NCI-H446 (cell line): Measurements from ENCODE around the gene BTN1A1.
"Not testable (repeated sequence)": the region's sequence is repeated elsewhere in the genome, so short reads cannot be mapped to it uniquely, and the experiment has no call there.

Source experiments
- DNase-seq, 2 experiments: peaks; one replicate each; lab custom pipeline; 2025; lab: John Stamatoyannopoulos, UW

BTN1A1 gene, protein sequence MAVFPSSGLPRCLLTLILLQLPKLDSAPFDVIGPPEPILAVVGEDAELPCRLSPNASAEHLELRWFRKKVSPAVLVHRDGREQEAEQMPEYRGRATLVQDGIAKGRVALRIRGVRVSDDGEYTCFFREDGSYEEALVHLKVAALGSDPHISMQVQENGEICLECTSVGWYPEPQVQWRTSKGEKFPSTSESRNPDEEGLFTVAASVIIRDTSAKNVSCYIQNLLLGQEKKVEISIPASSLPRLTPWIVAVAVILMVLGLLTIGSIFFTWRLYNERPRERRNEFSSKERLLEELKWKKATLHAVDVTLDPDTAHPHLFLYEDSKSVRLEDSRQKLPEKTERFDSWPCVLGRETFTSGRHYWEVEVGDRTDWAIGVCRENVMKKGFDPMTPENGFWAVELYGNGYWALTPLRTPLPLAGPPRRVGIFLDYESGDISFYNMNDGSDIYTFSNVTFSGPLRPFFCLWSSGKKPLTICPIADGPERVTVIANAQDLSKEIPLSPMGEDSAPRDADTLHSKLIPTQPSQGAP

DNA sequence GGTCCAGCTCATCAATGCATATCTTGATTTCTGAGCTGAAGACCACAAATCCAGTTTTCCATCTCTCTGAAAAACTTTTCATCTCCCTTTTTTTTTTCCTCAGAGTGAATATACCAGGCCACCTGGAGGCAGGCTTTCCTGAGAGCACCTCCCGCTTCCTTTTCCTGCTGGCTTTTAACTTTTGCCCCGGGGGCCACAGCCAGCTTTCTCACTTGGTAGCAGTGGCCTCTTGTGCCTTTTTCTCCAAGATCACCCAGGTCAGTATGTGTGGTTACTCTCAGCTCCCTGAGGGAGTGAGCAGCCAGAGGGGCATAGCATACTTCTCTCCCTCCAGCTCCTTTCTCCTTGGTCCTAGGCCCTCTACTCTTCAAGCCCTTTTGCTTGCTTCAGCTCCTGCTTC is at the start of gene BTN1A1:
BTN1A1 (plus strand) TSS at position 202 of the 400 bp plus-strand sequence. CDS start 984 bp downstream, outside the sequence.
- no peak for DNase-seq

DNA sequence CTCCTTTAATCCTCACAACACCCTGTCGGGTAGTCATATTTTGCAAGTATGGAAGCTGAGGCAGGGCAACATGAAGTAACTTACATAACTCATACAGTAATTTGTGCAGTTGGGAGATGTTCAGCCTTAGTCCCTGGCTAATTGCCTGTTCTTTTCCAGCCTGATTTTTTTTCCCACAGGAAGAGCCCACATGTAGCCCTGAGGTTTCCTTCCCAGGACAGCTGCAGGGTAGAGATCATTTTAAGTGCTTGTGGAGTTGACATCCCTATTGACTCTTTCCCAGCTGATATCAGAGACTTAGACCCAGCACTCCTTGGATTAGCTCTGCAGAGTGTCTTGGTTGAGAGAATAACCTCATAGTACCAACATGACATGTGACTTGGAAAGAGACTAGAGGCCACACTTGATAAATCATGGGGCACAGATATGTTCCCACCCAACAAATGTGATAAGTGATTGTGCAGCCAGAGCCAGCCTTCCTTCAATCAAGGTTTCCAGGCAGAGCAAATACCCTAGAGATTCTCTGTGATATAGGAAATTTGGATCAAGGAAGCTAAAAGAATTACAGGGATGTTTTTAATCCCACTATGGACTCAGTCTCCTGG is 47.4 kb upstream of the BTN1A1 start:
- no peak for DNase-seq

GRCh38 chr6:26454631-26455030 is 45.5 kb upstream of the BTN1A1 start:
- no peak for DNase-seq

DNA sequence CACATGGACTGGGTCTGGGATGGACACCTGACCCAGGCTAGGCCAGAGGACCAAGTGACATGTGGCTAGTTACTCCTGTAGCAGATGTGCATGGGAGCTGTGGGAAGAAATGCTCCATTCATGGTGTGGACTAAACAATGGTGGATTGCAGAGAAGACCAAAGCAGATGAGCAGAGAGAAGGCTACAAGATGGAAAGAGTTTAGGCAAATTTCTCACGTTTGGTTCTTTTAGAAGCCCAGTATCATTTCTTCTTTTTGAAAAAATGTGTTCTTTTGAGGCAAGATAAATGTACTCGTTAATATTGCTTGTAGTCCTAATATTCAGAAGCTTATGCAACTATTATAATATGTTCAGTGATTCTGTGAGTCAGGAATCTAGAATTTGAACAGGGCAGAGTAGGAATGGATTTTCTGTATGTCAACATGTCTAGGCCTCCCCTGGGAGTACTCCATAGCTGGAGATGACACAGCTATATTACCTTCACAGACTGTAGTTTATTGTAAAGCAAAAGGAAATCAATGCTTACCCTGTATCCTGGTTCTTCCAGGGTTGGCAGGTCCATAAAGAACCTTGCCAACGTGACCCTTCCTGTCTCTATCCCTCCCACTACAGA is 44.6 kb upstream of the BTN1A1 start:
- DNase-seq = no peak

DNA sequence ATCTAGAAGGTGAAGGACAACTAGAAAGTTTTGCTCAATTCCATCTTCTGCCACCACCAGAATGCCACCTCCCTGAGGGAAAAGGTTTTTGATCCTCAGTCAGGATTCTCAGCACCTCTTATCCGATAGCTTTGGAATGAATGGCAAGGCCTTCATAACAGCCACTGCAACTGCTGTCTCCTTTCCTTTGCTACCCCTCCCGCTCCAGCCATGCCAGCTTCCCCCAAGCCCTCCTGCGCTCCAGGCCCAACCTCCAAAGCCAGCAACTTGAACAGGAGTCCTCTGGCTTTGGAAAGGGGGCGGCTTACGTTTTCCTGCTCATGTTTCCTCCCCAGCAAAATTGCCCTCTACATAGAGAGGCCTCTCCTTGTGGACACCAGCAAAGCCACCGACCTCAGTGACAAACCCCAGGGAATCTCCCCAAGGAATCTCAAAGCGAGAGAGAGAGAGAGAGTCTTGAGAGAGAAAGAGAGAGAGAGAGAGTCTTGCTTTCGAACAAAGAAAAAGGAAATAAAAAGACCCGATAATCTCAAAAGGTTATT is 42.8 kb upstream of the BTN1A1 start:
- DNase-seq = no peak

DNA sequence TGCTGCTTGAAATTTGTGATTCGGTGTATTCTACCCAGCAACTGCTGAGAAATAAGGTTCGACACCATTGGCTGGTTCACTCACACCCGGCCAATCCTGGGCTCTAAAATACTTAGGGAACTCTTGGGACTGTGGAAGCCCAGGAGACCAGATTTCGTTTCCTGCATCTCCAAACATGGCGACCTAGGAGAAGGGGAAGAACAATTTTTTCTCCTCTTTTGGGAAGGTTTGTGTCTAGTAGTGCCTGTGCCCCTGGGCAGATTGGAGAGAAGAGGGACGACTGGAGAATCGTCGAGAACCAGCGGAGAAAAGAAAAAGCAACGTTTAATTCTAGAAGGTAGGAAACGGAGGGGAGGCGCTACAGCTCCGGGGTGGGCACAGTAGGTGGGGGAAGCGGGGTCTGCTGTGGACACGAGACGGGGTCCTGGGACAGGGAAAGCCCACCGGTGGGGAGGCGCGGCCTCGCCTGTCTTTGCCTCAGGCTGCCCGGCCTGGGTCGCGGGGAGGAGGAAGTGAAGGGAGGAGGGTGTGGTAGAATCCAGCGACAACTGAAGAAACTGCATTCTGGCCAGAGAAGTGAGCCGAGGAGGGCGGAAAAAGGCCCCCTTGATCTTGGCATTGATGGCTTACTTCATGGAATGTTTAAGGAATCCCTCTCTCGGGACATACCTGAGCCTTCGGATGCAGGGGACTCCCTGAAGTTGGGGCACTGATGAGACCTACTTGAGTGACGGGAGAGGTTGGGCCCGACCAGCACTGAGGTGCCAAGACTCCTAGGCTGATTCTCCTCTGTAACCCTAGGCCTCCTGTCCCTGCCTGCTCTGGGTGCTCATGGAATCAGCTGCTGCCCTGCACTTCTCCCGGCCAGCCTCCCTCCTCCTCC is 42.1 kb upstream of the BTN1A1 start, which contains the start of gene BTN2A1:
BTN2A1 (plus strand) TSS at position 150 of the 883 bp plus-strand sequence; CDS start at position 832, 682 bp downstream.
- DNase-seq = peak; percentile 81 to 91

DNA sequence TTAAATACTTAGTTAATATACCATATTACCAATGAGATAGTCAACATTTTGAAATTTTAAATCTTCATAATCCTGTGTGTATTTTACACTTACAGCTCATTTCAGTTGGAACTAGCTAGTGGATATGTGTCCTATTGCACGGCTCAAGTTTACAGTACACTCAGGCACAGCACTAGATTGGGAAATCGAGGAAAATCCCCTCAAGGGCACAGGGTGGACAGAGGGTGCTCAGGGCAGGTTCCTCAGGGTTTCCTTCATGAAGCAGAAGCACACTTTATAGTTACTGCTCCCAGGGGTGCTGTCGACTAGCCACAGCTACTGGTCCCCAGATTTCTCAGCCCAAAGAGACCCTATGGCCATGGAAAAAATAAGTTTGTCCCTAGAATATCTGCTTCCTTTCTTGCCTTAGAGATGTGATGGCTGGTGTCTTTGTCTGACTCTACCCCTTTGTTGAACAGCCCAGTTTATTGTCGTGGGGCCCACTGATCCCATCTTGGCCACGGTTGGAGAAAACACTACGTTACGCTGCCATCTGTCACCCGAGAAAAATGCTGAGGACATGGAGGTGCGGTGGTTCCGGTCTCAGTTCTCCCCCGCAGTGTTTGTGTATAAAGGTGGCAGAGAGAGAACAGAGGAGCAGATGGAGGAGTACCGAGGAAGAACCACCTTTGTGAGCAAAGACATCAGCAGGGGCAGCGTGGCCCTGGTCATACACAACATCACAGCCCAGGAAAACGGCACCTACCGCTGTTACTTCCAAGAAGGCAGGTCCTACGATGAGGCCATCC is 40.9 kb upstream of the BTN1A1 start:
- DNase-seq = no peak

GRCh38 chr6:26461353-26461752 is 38.8 kb upstream of the BTN1A1 start:
- DNase-seq = not testable (repeated sequence)

GRCh38 chr6:26464014-26464413 is 36.1 kb upstream of the BTN1A1 start:
- DNase-seq = no peak

- DNase-seq = no peak
These were observed 35.5 kb upstream of the BTN1A1 start for GRCh38 chr6:26464416-26465131.

- DNase-seq = no peak
These were observed 34.3 kb upstream of the BTN1A1 start for GRCh38 chr6:26465776-26466175.

DNA sequence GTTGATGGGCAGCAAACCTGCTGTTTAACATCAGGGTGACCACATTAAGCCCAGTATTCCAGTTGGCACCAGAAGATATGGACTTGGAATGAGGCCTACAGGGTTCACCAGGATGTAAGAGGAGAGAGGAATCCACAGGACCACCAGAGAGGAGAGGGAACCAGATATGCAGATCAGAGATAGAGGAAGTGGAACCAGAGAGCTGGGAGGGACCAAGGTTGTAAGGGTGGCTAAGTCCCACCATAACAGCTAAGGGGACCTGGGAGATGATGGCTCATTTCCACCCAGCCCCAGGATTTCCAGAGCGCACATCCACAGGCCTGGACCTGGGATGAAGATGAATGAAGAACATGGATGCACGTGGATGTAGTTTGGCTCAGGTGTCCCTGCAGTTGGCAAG is 31.3 kb upstream of the BTN1A1 start:
- no peak for DNase-seq

DNA sequence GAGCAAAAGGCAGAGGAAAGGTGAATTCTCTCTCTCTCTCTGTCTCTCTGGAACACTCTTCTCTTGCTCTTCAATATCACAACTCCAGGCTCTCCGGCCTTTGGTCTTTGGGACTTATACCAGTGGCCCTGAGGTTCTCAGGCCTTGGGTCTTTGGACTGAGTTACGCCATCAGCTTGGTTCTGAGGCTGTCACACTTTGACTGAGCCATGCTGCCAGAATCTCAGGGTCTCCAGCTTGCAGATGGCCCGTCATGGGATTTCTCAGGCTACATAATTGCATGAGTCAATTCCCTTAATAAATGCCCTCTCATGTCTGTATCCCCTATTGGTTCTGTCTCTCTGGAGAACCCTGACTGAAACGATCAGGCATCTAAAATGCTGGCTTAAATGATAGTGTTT is 29.5 kb upstream of the BTN1A1 start:
- no peak for DNase-seq

- DNase-seq = no peak
These were observed 28.1 kb upstream of the BTN1A1 start for GRCh38 chr6:26471970-26472369.

DNA sequence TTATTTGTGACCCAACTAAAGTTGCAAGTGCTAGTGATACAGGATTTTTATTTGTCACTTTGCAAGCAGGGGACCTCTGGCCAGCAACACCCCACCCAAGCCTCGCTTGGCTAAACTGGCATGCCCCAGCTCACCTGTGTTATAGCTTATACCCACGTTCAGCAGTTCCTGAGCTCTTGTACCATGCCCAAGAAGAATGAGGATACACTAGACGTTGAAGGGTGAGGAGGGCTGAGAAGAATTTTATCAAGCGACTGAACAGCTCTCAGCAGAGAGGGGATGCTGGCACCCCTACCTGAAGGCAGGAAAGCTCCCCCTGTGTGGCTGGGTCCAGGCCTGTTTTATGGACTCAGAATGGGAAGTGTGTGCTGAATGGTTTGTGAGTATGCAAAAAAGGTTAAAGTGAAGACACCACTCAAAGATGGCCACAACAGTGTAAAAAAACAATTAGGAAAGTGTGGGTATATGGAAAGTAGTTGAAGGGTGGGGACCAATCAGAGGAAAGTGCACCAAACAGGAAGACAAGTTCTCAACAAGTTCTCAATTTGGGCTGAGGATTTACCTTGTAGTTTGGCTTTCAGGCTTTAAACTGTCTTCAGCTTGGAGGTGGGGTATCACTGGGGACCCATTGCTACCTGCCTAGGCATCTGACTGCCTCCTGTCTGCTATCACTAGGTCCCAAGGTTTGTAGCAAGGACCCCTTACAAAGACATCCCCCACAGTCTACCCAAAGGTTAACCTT is 27.4 kb upstream of the BTN1A1 start:
- no peak for DNase-seq

- no peak for DNase-seq
These were observed 26.7 kb upstream of the BTN1A1 start for GRCh38 chr6:26473429-26473757.

DNA sequence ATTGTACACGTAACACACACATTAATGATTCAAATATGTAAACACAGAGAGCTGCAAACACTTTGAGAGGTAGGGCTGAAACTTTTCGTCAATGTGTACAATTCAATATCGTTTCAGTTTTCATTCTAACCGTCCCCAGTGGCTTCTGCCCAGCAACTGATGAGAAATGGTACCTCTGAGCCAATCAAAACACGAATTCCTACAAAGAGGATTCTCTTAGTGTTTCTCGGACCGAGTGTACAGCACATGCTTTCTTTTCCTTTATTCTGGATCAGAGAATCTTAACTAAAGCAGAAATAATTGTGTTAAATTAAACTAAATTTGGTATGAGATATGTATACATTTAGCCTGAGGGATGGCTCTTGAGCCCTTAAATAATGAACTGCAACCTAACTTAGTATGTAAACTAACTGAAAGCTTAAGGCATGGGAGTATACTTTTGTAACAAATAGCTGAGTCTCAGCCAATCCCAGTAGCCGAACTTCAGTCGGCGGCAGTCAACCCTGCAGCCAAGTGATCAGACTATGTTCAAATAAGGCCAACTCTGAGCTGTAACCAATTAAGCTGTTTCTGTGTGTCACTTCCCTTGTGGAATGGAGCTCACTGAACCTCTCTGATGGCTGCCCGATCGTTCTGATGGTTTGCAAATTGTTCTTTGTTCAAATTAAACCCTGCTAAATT is 26.2 kb upstream of the BTN1A1 start:
- peak; percentile 87 to 92 for DNase-seq

- no peak for DNase-seq
These were observed 25.6 kb upstream of the BTN1A1 start for GRCh38 chr6:26474439-26474881.
